GM19455 (cell line): ENCODE results near the gene DNAJC4.

Experiments
- ATAC-seq: cut with Tn5 transposase; IDR thresholded peaks from one replicate; pipeline ENCODE4 v1.9.1; 2021; ENCODE audit not compliant: unreplicated experiment

The DNAJC4 gene

GRCh38 chr11:64230171-64230984, at the start of gene DNAJC4:
Gene DNAJC4 (plus strand): TSS chr11:64230548. CDS start chr11:64230855, 307 bp downstream.
- peak; percentile 45 for ATAC-seq

- no peak for ATAC-seq
These were observed 49.5 kb upstream of the DNAJC4 start for GRCh38 chr11:64180891-64181290.

GRCh38 chr11:64181506-64182411, 48.6 kb upstream of the DNAJC4 start:
- ATAC-seq, result no peak

GRCh38 chr11:64183890-64184289, 46.5 kb upstream of the DNAJC4 start:
- no peak for ATAC-seq

GRCh38 chr11:64185175-64185692, 45.1 kb upstream of the DNAJC4 start:
- peak; percentile 18 for ATAC-seq

GRCh38 chr11:64185693-64186491, 44.5 kb upstream of the DNAJC4 start, which contains the start of gene STIP1:
Gene STIP1 (plus strand): TSS chr11:64186171. CDS start chr11:64186262, 91 bp downstream.
- ATAC-seq, result peak; percentile 83

GRCh38 chr11:64186492-64187165, 43.7 kb upstream of the DNAJC4 start:
- ATAC-seq, result no peak

- ATAC-seq, result no peak
These were observed 37.9 kb upstream of the DNAJC4 start for GRCh38 chr11:64192434-64192833.

- ATAC-seq, result no peak
These were observed 33.7 kb upstream of the DNAJC4 start for GRCh38 chr11:64196626-64197025.

- ATAC-seq, result no peak
These were observed 31.8 kb upstream of the DNAJC4 start for GRCh38 chr11:64198511-64198910.

GRCh38 chr11:64201543-64201942, 28.8 kb upstream of the DNAJC4 start:
- ATAC-seq, result no peak

- ATAC-seq, result no peak
These were observed 27.4 kb upstream of the DNAJC4 start for GRCh38 chr11:64202992-64203391.

- no peak for ATAC-seq
These were observed 26.8 kb upstream of the DNAJC4 start for GRCh38 chr11:64203421-64204079.

GRCh38 chr11:64204080-64204440, 26.3 kb upstream of the DNAJC4 start:
- ATAC-seq, result no peak

GRCh38 chr11:64204464-64204989, 25.8 kb upstream of the DNAJC4 start:
- ATAC-seq, result no peak

GRCh38 chr11:64206457-64207255, 23.7 kb upstream of the DNAJC4 start, which contains the start of gene FERMT3:
Gene FERMT3 (plus strand): TSS chr11:64206721. CDS start chr11:64207365, 644 bp downstream.
- ATAC-seq, result no peak

- peak; percentile 60 for ATAC-seq
These were observed 22.9 kb upstream of the DNAJC4 start for GRCh38 chr11:64207256-64208085.
